Neural progenitor cell (in vitro differentiated cells): ENCODE data around the gene ADAMTS12. TPM values are rescaled to one million over a fixed set of nuclear protein-coding genes. Genes with fewer than 3 reads are reported as not detected.

Experiments
- DNase-seq: peaks from one replicate; pipeline ENCODE4 v3.0.0-alpha.2; 2016; ENCODE audit warnings: low spot score
- H2AFZ ChIP-seq: fragments of 200-600 bp; sonication (generic); replicated peaks from 2 replicates; pipeline ENCODE4 v1.6.1; 2016; ENCODE audit warnings: antibody characterized with exemption
- H3F3A ChIP-seq: fragments of 200-600 bp; sonication (generic); 2 replicates; pipeline ENCODE4 v1.6.1; 2016; ENCODE audit warnings: antibody characterized with exemption, low read depth
- H3K27ac ChIP-seq: fragments of 200-600 bp; sonication (generic); 2 replicates; pipeline ENCODE4 v1.5.1; 2016; ENCODE audit warnings: mild to moderate bottlenecking
- H3K27me3 ChIP-seq: fragments of 200-600 bp; sonication (generic); 2 replicates; pipeline ENCODE4 v1.6.1; 2016; ENCODE audit warnings: mild to moderate bottlenecking, moderate library complexity
- H3K36me3 ChIP-seq: fragments of 200-600 bp; sonication (generic); 2 replicates; pipeline ENCODE4 v1.5.1; 2016
- H3K4me1 ChIP-seq: fragments of 200-600 bp; sonication (generic); 2 replicates; pipeline ENCODE4 v1.6.1; 2016; ENCODE audit warnings: mixed run types
- H3K4me2 ChIP-seq: fragments of 200-600 bp; sonication (generic); 2 replicates; pipeline ENCODE4 v1.6.1; 2016
- H3K4me3 ChIP-seq: fragments of 200-600 bp; sonication (generic); 2 replicates; pipeline ENCODE4 v1.5.1; 2016
- H3K79me2 ChIP-seq: fragments of 200-600 bp; sonication (generic); 2 replicates; pipeline ENCODE4 v1.6.1; 2016; ENCODE audit warnings: low read depth
- H3K9ac ChIP-seq: fragments of 200-600 bp; sonication (generic); 2 replicates; pipeline ENCODE4 v1.6.1; 2016
- H3K9me3 ChIP-seq: fragments of 200-600 bp; sonication (generic); 2 replicates; pipeline ENCODE4 v1.5.1; 2016; ENCODE audit warnings: low read depth
- H4K20me1 ChIP-seq: fragments of 200-600 bp; sonication (generic); 2 replicates; pipeline ENCODE4 v1.6.1; 2016; ENCODE audit warnings: low read depth
- H3K27ac Mint-ChIP-seq: 3 replicates; pipeline ENCODE4 v1.8.0; 2021; ENCODE audit warnings: mixed read lengths
- H3K27me3 Mint-ChIP-seq: 2 replicates; pipeline ENCODE4 v1.8.0; 2022; ENCODE audit warnings: low read depth, mild to moderate bottlenecking, inconsistent platforms, moderate library complexity, mixed read lengths; ENCODE audit not compliant: insufficient read depth
- H3K36me3 Mint-ChIP-seq: 3 replicates; pipeline ENCODE4 v1.8.0; 2021; ENCODE audit warnings: mixed read lengths
- H3K4me1 Mint-ChIP-seq: 3 replicates; pipeline ENCODE4 v1.8.0; 2021; ENCODE audit warnings: mixed read lengths
- H3K4me3 Mint-ChIP-seq: 3 replicates; pipeline ENCODE4 v1.8.0; 2021; ENCODE audit warnings: mild to moderate bottlenecking, moderate library complexity, mixed read lengths
- H3K9me3 Mint-ChIP-seq: 3 replicates; pipeline ENCODE4 v1.8.0; 2020; ENCODE audit warnings: mixed read lengths
- CTCF ChIP-seq: fragments of 200-600 bp; sonication (generic); IDR thresholded peaks from 2 replicates; pipeline ENCODE4 v1.5.1; 2017; ENCODE audit warnings: antibody characterized with exemption, mild to moderate bottlenecking
- EZH2 ChIP-seq: fragments of 200-600 bp; sonication (generic); IDR thresholded peaks from 2 replicates; pipeline ENCODE4 v1.6.1; 2017; ENCODE audit warnings: antibody characterized with exemption, mild to moderate bottlenecking, moderate library complexity
- EZH2phosphoT487 ChIP-seq: fragments of 200-600 bp; sonication (generic); IDR thresholded peaks from 2 replicates; pipeline ENCODE4 v1.6.1; 2017; ENCODE audit warnings: antibody characterized with exemption
- total RNA-seq: library from RNA; depleted of rRNA; stranded (reverse); fragments of >200 nt; gene quantifications from 2 replicates; pipeline ENCODE4 v1.2.3, GENCODE V29; 2015; ENCODE audit warnings: low replicate concordance

The ADAMTS12 gene
- total RNA-seq, 1 donor from 2014 or later = 15.6 TPM

DNA sequence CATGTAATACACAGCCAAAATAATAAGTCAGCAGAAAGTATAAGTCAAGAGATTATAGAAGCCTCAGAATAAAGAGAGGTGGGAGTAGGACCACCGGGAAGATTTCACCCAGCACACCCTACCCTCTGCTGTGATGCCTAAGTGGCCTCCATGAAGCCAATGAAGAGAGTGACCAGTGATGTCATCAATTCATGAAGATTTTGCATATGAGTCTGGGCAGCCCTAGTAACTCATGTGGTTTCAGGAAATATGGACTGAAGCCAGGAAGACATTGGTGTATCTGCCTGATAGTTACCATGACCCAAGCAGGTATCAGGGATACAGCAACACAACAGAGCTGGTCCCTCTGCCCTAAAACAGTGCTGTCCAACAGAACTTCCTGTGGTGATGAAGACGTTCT is 135.3 kb downstream of the ADAMTS12 start:
- Mint-ChIP-seq H3K27me3 (peaks cover 3% of the 10 kb centered on the region), H3K27ac (no peak overlapping the region), H3K4me3 (no peak overlapping the region), H3K9me3 (no peaks in the 10 kb centered on the region), H3K36me3 (peaks cover 2% of the 10 kb centered on the region), H3K4me1 (peaks cover 15% of the 10 kb centered on the region)
- Histone ChIP-seq H3K4me3 (no peak overlapping the region), H3K79me2 (no peaks in the 10 kb centered on the region), H4K20me1 (peaks cover 4% of the 10 kb centered on the region), H2AFZ (no peak overlapping the region), H3K9ac (no peak overlapping the region), H3K9me3 (no peaks in the 10 kb centered on the region), H3K27ac (no peak overlapping the region), H3K27me3 (no peaks in the 10 kb centered on the region), H3K36me3 (no peaks in the 10 kb centered on the region), H3K4me2 (no peak overlapping the region), H3K4me1 (peaks cover 18% of the 10 kb centered on the region), H3F3A (no peaks in the 10 kb centered on the region)
- DNase-seq = no peak
- TF ChIP-seq CTCF (no peak), EZH2phosphoT487 (no peak), EZH2 (no peak)

- Histone ChIP-seq H3K79me2 (no peaks in the 10 kb centered on the region), H3K27me3 (no peaks in the 10 kb centered on the region), H2AFZ (no peak overlapping the region), H4K20me1 (peaks cover 4% of the 10 kb centered on the region), H3K36me3 (no peaks in the 10 kb centered on the region), H3K4me1 (peaks cover 6% of the 10 kb centered on the region), H3K9ac (no peak overlapping the region), H3K9me3 (no peaks in the 10 kb centered on the region), H3K4me3 (no peak overlapping the region), H3K27ac (no peak overlapping the region), H3K4me2 (no peak overlapping the region), H3F3A (no peaks in the 10 kb centered on the region)
- Mint-ChIP-seq H3K27ac (no peak overlapping the region), H3K4me3 (no peak overlapping the region), H3K27me3 (peaks cover 3% of the 10 kb centered on the region), H3K36me3 (no peaks in the 10 kb centered on the region), H3K4me1 (peaks cover 4% of the 10 kb centered on the region), H3K9me3 (no peaks in the 10 kb centered on the region)
- DNase-seq = no peak
- TF ChIP-seq EZH2 (no peak), CTCF (no peak), EZH2phosphoT487 (no peak)
Observed at GRCh38 chr5:33755231-33755630, 136.6 kb downstream of the ADAMTS12 start.

GRCh38 chr5:33753704-33754103 is 138.1 kb downstream of the ADAMTS12 start:
- Mint-ChIP-seq H3K4me3 (no peak overlapping the region), H3K9me3 (no peaks in the 10 kb centered on the region), H3K27ac (no peak overlapping the region), H3K4me1 (no peaks in the 10 kb centered on the region), H3K27me3 (no peaks in the 10 kb centered on the region), H3K36me3 (no peaks in the 10 kb centered on the region)
- Histone ChIP-seq H3K4me3 (no peak overlapping the region), H3K4me1 (no peaks in the 10 kb centered on the region), H3K9me3 (no peaks in the 10 kb centered on the region), H4K20me1 (peaks cover 4% of the 10 kb centered on the region), H3K79me2 (no peaks in the 10 kb centered on the region), H3K27ac (no peak overlapping the region), H3K36me3 (no peaks in the 10 kb centered on the region), H3K4me2 (no peak overlapping the region), H3K9ac (no peak overlapping the region), H2AFZ (no peak overlapping the region), H3K27me3 (no peaks in the 10 kb centered on the region), H3F3A (no peaks in the 10 kb centered on the region)
- no peak for DNase-seq
- TF ChIP-seq EZH2 = no peak
- TF ChIP-seq CTCF = no peak
- no peak for TF ChIP-seq EZH2phosphoT487

DNA sequence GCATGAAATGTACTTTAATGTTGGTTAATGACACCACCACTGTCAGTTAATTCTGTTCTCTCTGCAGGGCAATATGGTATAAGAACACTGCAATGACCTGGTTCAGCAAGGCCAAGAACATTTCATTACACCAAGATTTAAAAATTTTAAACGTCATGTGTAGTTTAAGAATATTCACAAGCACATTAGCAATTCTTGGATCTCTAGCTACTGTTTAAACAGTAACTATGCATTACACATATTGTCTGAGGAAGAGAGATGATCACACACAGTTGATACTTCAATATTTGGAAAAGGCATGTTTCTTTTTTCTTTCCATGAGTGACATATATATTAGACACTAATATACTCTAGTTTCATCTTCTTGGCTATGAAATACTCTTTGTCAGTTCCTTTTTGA is 143.0 kb downstream of the ADAMTS12 start:
- Mint-ChIP-seq H3K27ac (no peak overlapping the region), H3K4me1 (no peaks in the 10 kb centered on the region), H3K9me3 (no peaks in the 10 kb centered on the region), H3K27me3 (peaks cover 2% of the 10 kb centered on the region), H3K4me3 (no peak overlapping the region), H3K36me3 (no peaks in the 10 kb centered on the region)
- H3K36me3 ChIP-seq = no peaks in the 10 kb centered on the region
- peaks cover 4% of the 10 kb centered on the region for H4K20me1 ChIP-seq
- no peaks in the 10 kb centered on the region for H3K27me3 ChIP-seq
- H3K4me1 ChIP-seq = no peaks in the 10 kb centered on the region
- no peaks in the 10 kb centered on the region for H3K79me2 ChIP-seq
- H3K9me3 ChIP-seq = no peaks in the 10 kb centered on the region
- no peak for DNase-seq
- no peak overlapping the region for H3K4me3 ChIP-seq
- no peak overlapping the region for H3K4me2 ChIP-seq
- H3K9ac ChIP-seq = no peak overlapping the region
- no peaks in the 10 kb centered on the region for H3F3A ChIP-seq
- H3K27ac ChIP-seq = no peak overlapping the region
- H2AFZ ChIP-seq = no peak overlapping the region
- TF ChIP-seq EZH2 (no peak), EZH2phosphoT487 (no peak), CTCF (no peak)
